ENCODE results near the gene TAF5L. TPM values are rescaled to one million over a fixed set of nuclear protein-coding genes. Genes with fewer than 3 reads are reported as not detected.
A peak's percentile ranks its signal among the peaks of the same experiment; 100 is the strongest.

TAF5L gene
- polyA plus RNA-seq, 1 donor: 17.5 TPM

DNA sequence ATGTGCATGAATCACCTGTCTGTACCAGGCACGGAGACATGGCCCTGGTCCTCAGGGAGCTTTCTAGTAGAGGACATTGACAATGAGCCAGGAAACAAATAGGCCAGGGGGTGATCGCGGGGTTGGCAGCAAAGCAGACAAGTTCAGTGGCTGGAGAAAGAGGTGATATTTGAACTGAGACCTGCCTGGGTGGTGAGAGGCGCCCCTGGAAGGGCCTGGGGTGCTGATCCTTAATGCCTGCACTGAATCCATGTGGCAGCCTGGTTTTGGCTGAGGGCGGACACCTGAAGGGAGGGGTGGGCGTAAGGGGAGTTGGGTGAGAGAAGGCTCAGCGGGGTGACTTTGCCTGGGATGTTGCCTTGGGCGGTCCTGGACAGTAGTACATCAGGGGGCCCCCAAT is 36.0 kb upstream of the TAF5L start:
- no peak for DNase-seq
- Histone ChIP-seq H3K36me3 (ENCODE audit: control insufficient read depth, insufficient read depth, low read length) (peaks cover 25% of the 10 kb centered on the region), H3K27ac (ENCODE audit: low read length) (no peak overlapping the region), H3K9me3 (ENCODE audit: control insufficient read depth, low read depth, low read length) (no peaks in the 10 kb centered on the region), H3K4me3 (ENCODE audit: low read length) (no peak overlapping the region), H3K4me1 (ENCODE audit: control insufficient read depth, insufficient read depth, low read length) (no peaks in the 10 kb centered on the region), H3K27me3 (ENCODE audit: control insufficient read depth, insufficient read depth, low read length) (no peaks in the 10 kb centered on the region)
- no CpG with 5 or more reads among the region's 8 CpGs for WGBS (ENCODE audit: insufficient coverage, low lambda C conversion rate)

DNA sequence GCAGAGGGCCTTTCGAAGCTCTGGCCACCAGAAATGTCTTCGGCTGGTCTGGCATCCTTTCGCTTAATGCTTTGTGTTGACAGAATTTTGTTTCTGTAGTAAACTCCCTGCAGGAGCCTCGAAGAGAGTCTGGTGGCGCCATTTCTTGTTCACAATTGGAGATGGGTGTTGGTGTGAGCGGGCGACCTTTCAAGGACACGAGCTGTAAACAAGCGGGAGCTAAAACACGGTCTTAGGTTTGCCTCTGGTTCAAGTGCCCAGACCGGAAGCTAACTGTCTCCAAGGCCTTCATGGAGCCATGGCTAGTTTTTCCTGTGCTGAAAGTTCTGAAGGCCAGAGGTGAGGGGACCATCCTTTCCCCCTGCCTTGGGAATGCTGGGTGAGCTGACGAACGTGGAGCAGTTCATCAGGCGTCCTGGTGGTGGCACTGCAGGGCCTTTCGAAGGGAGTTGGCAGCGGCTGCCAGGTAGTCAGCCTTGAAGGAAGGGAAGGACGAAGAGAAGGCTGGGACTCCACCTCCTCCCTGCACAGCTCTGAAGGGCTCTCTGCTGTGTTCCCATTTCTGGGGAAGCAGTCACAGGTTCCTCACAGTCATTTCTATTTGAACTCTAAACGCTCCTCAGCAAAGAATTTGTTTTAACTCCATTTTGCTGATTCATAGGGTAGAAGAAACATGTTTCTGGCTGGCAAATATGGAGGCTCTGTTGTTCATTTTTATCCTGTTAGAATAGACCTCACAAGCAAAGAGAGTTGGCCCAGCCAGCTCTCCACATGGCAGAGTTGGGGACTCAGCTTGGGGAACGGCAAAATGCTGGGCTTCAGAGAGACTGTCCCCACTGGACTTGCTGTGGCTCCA is 35.3 kb upstream of the TAF5L start:
- H3K9me3 ChIP-seq (ENCODE audit: control insufficient read depth, low read depth, low read length): no peaks in the 10 kb centered on the region
- peak; percentile 53 to 59 for DNase-seq
- WGBS (ENCODE audit: insufficient coverage, low lambda C conversion rate): no CpG with 5 or more reads among the region's 19 CpGs
- peaks cover 29% of the 10 kb centered on the region for H3K36me3 ChIP-seq (ENCODE audit: control insufficient read depth, insufficient read depth, low read length)
- no peaks in the 10 kb centered on the region for H3K4me1 ChIP-seq (ENCODE audit: control insufficient read depth, insufficient read depth, low read length)
- no peak overlapping the region for H3K4me3 ChIP-seq (ENCODE audit: low read length)
- H3K27me3 ChIP-seq (ENCODE audit: control insufficient read depth, insufficient read depth, low read length): no peaks in the 10 kb centered on the region
- H3K27ac ChIP-seq (ENCODE audit: low read length): no peak overlapping the region

DNA sequence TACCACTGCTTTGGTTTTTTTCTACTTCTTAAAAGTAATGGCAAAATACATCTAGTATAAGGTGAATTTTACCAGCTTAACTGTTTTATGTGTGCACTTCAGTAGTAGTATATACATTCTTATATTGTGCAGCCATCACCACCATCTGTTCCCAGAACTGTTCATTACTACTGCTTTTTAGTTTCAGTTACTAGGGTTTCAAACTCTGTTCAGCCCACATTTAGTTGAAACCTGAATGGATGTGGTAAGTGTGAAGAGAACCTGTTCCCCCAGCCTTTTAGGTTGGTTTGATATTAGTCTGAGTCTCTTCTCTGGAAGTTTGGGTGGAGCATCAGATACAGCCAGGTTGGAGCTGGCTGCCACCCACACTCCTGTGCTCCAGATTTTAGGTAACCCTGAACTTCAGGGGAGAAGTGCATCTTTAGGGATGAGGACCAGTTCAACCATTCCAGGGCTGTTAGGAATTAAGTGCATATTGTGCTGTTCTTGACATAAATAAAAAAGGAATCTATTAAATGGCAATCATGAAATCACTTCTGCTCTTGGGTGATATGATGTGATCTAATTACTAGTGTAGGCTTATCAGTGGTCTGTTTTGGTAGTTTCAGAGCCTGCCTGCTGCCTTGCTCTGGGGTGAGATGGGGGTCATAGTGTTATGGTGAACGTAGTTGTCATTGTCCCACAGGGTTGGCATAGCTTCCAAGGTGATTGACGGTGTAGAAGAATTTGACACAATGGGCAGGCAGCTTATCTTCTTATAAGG is 32.3 kb upstream of the TAF5L start:
- WGBS (ENCODE audit: insufficient coverage, low lambda C conversion rate): no CpG with 5 or more reads among the region's 2 CpGs

DNA sequence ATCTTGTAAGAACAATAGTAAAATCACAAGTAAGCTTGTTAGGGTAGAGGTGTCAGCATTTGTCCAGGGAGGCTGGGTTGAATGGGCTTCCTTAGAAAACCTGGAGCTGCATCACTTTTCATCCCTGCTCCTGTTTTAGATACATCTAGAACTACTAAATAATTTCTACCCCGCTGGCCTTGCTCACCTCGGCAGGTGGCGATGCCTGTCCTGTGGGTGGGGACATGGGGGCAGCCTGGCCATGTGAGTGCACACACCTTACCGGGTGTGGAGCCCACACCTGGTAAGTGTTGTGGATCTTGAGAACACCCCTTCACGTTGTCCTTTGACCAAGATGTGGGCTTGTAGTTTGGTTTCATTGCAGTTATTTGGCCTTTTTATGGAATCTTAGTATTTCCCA is 29.9 kb upstream of the TAF5L start:
- no peak overlapping the region for H3K27ac ChIP-seq (ENCODE audit: low read length)
- H3K9me3 ChIP-seq (ENCODE audit: control insufficient read depth, low read depth, low read length): no peaks in the 10 kb centered on the region
- H3K4me3 ChIP-seq (ENCODE audit: low read length): no peak overlapping the region
- no CpG with 5 or more reads among the region's 5 CpGs for WGBS (ENCODE audit: insufficient coverage, low lambda C conversion rate)
- no peak for DNase-seq
- H3K27me3 ChIP-seq (ENCODE audit: control insufficient read depth, insufficient read depth, low read length): no peaks in the 10 kb centered on the region
- no peaks in the 10 kb centered on the region for H3K4me1 ChIP-seq (ENCODE audit: control insufficient read depth, insufficient read depth, low read length)
- peaks cover 59% of the 10 kb centered on the region for H3K36me3 ChIP-seq (ENCODE audit: control insufficient read depth, insufficient read depth, low read length)

More for the DNA sequence above, 32.3 kb upstream of the TAF5L start:
- Histone ChIP-seq H3K27me3 (ENCODE audit: control insufficient read depth, insufficient read depth, low read length) (no peaks in the 10 kb centered on the region), H3K4me1 (ENCODE audit: control insufficient read depth, insufficient read depth, low read length) (no peaks in the 10 kb centered on the region), H3K4me3 (ENCODE audit: low read length) (no peak overlapping the region), H3K9me3 (ENCODE audit: control insufficient read depth, low read depth, low read length) (no peaks in the 10 kb centered on the region), H3K27ac (ENCODE audit: low read length) (no peak overlapping the region), H3K36me3 (ENCODE audit: control insufficient read depth, insufficient read depth, low read length) (peaks cover 45% of the 10 kb centered on the region)
- no peak for DNase-seq

DNA sequence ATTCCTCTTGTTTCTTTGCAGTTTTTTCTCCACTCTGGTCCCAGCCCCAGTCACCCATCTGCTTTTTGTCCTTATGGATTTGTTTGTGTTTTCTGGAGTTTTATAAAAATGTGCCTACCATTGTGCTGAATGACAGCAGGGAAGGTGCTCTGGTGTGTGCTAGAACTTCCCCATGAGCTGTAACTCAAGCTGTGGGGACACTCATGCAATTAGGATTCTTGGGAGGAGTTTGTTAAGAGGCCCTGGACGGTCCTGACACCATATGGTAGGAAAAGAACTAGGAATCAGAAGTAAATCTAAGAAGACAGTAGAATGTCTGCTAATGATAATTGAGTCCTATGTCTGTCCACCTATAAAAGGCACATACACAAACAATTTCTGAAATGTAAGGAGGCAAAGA is 27.5 kb upstream of the TAF5L start:
- no peak overlapping the region for H3K4me3 ChIP-seq (ENCODE audit: low read length)
- no peaks in the 10 kb centered on the region for H3K9me3 ChIP-seq (ENCODE audit: control insufficient read depth, low read depth, low read length)
- H3K4me1 ChIP-seq (ENCODE audit: control insufficient read depth, insufficient read depth, low read length): no peaks in the 10 kb centered on the region
- no peak for DNase-seq
- H3K36me3 ChIP-seq (ENCODE audit: control insufficient read depth, insufficient read depth, low read length): peaks cover 66% of the 10 kb centered on the region
- H3K27me3 ChIP-seq (ENCODE audit: control insufficient read depth, insufficient read depth, low read length): no peaks in the 10 kb centered on the region
- no CpG with 5 or more reads among the region's 1 CpG for WGBS (ENCODE audit: insufficient coverage, low lambda C conversion rate)
- H3K27ac ChIP-seq (ENCODE audit: low read length): no peak overlapping the region

DNA sequence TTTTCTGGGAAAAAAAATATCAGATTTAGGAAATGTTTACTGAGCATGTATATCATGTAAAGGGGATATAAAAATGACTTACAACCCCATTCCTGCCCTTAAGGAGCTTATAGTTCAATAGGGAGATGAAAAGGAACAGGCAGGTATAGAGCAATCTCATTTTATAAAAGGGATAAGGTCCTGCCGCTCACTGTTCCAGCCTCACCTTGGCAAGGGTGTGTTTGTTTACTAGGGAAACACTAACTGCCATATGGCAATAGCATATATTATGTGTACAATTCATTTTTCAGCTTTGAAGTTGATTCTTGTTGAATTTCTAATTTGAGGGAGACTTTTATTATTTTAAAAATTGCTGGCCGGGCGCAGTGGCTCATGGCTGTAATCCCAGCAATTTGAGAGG is 25.6 kb upstream of the TAF5L start:
- H3K27me3 ChIP-seq (ENCODE audit: control insufficient read depth, insufficient read depth, low read length): no peaks in the 10 kb centered on the region
- peaks cover 66% of the 10 kb centered on the region for H3K36me3 ChIP-seq (ENCODE audit: control insufficient read depth, insufficient read depth, low read length)
- H3K9me3 ChIP-seq (ENCODE audit: control insufficient read depth, low read depth, low read length): no peaks in the 10 kb centered on the region
- H3K27ac ChIP-seq (ENCODE audit: low read length): no peak overlapping the region
- H3K4me1 ChIP-seq (ENCODE audit: control insufficient read depth, insufficient read depth, low read length): no peaks in the 10 kb centered on the region
- no peak for DNase-seq
- no CpG with 5 or more reads among the region's 3 CpGs for WGBS (ENCODE audit: insufficient coverage, low lambda C conversion rate)
- H3K4me3 ChIP-seq (ENCODE audit: low read length): no peak overlapping the region

DNA sequence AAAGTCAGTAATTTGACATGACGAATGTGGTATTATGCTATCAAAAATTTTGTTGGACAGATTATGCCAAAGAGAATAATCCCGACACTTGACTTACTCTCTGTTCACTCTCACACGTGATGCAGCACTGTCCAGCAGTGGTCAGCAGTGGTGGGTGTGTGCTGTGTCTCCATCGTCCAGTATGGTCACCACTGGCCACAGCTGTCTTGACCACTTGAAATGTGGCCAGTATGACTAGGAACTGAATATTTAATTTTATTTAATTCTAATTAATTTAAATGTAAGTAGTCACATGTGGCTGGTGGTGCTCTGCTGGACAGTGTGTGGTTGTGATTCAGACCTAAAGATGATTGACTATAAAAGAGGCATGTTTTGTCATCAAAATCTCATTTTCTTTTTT is 24.1 kb upstream of the TAF5L start:
- no peaks in the 10 kb centered on the region for H3K4me1 ChIP-seq (ENCODE audit: control insufficient read depth, insufficient read depth, low read length)
- H3K4me3 ChIP-seq (ENCODE audit: low read length): no peak overlapping the region
- no CpG with 5 or more reads among the region's 4 CpGs for WGBS (ENCODE audit: insufficient coverage, low lambda C conversion rate)
- no peaks in the 10 kb centered on the region for H3K9me3 ChIP-seq (ENCODE audit: control insufficient read depth, low read depth, low read length)
- H3K27me3 ChIP-seq (ENCODE audit: control insufficient read depth, insufficient read depth, low read length): no peaks in the 10 kb centered on the region
- H3K36me3 ChIP-seq (ENCODE audit: control insufficient read depth, insufficient read depth, low read length): peaks cover 72% of the 10 kb centered on the region
- no peak overlapping the region for H3K27ac ChIP-seq (ENCODE audit: low read length)
- DNase-seq: no peak

DNA sequence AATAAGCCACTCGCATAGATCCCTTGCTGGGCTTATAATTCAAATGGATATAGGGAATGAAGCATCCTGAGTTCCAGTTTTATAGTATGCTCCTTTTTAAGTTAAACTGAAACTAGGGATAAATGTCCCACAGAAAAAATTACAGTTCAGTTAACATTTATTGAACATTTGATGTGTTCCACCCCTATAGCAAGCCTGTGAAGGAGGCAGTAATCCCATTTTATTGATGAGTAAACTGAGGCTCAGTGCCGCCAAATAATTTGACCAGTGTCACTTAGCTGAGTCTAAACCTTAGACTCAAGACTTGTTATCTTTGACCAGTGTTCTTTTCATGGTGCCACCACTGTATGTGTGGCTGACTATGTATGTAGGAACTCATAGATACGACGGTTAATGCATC is 22.5 kb upstream of the TAF5L start:
- 100% methylated on average over 1 of the region's 4 CpGs for WGBS (ENCODE audit: insufficient coverage, low lambda C conversion rate)
- Histone ChIP-seq H3K9me3 (ENCODE audit: control insufficient read depth, low read depth, low read length) (no peaks in the 10 kb centered on the region), H3K4me1 (ENCODE audit: control insufficient read depth, insufficient read depth, low read length) (no peaks in the 10 kb centered on the region), H3K27ac (ENCODE audit: low read length) (no peak overlapping the region), H3K4me3 (ENCODE audit: low read length) (no peak overlapping the region), H3K36me3 (ENCODE audit: control insufficient read depth, insufficient read depth, low read length) (peaks cover 74% of the 10 kb centered on the region), H3K27me3 (ENCODE audit: control insufficient read depth, insufficient read depth, low read length) (no peaks in the 10 kb centered on the region)
- DNase-seq: no peak

DNA sequence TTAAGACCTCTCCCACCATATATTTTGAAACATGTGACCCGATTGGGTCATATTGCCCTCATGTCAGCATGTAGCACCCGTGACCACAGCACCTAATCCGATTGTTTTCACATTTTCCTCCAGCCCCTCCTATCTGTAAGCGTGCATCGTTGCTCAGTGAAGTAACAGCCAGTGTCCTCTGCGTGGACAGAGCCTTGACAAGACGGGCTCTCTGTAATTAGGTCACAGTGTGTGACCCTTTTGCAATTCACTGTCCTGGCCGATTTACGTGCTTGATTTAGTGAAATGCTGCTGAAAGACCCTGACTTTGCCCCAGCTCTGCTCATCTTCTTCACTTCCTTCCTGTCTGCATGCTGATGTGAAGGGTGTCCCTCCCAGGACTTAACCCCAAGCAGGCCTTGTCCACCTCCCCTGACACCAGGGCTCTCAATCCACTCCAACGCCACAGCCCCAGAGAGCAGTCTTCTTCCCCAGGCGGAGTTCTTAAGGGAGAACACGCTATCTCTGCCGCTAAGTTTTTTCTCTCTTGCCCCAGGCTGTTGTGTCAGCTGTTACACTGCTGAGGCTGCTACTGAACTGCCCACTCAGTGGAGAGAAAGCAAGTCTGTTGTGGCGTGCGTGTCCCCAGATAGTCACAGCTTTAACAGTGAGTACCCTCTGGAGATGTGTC is 19.5 kb upstream of the TAF5L start:
- Histone ChIP-seq H3K36me3 (ENCODE audit: control insufficient read depth, insufficient read depth, low read length) (peaks cover 61% of the 10 kb centered on the region), H3K27me3 (ENCODE audit: control insufficient read depth, insufficient read depth, low read length) (no peaks in the 10 kb centered on the region), H3K9me3 (ENCODE audit: control insufficient read depth, low read depth, low read length) (no peaks in the 10 kb centered on the region), H3K27ac (ENCODE audit: low read length) (no peak overlapping the region), H3K4me1 (ENCODE audit: control insufficient read depth, insufficient read depth, low read length) (no peaks in the 10 kb centered on the region), H3K4me3 (ENCODE audit: low read length) (no peak overlapping the region)
- WGBS (ENCODE audit: insufficient coverage, low lambda C conversion rate): 87% methylated on average over 3 of the region's 15 CpGs
- DNase-seq: no peak

DNA sequence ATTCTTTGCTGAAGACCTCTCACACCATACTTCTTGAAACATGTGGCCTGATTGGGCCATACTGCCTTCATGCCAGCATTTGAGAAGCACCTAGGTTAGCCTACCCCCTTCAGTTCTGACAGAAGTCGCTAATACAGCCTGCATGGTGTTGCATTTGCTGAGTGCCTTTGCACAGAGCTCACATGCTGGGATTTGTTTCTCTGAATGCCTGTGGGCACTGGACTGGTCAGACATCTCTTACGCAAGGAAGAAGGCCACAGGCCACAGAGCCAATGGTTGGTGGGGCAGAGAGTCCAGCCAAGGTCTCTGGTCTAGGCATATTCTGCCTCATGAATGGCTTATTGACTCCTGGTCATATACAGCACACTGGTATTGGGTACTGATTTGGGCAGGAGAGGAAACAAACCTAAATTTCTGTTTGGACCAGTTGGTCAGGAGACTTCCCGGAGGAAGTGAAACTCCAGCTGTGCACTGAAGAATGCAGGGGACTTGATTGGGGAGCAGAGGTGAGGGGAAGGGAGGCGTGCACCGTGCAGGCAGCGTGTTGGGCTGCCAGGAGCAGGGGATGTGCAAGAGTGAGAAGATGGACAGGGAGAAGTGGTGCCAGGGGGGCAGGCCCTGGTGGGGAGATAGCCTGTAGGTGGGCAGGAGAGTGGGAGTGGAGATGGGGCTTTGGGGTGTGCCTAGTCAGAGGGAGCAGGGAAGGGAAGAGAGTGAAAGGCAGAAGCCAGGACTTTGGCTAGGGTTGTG is 18.2 kb upstream of the TAF5L start:
- WGBS (ENCODE audit: insufficient coverage, low lambda C conversion rate): 93% methylated on average over 3 of the region's 6 CpGs
- no peak for DNase-seq
- H3K4me3 ChIP-seq (ENCODE audit: low read length): no peak overlapping the region
- no peak overlapping the region for H3K27ac ChIP-seq (ENCODE audit: low read length)
- H3K4me1 ChIP-seq (ENCODE audit: control insufficient read depth, insufficient read depth, low read length): no peaks in the 10 kb centered on the region
- peaks cover 59% of the 10 kb centered on the region for H3K36me3 ChIP-seq (ENCODE audit: control insufficient read depth, insufficient read depth, low read length)
- no peaks in the 10 kb centered on the region for H3K27me3 ChIP-seq (ENCODE audit: control insufficient read depth, insufficient read depth, low read length)
- H3K9me3 ChIP-seq (ENCODE audit: control insufficient read depth, low read depth, low read length): no peaks in the 10 kb centered on the region

Data from large intestine (tissue), 3 donors.